KBM-7 (cell line): ENCODE data around the gene SORCS2.

Experiments used
- DNase-seq: peaks from one replicate; pipeline ENCODE4 v3.0.0-alpha.2; 2015
- in situ Hi-C: fragments of 300-500 bp; cut with MboI; formaldehyde crosslinking; loops from 2 replicates; pipeline ENCODE4 v1.14.3; 2020; ENCODE audit warnings: low sequenced_read_pairs, low pct_unique_long_range_greater_than_20kb, mixed read lengths

The SORCS2 gene

GRCh38 chr4:7338059-7338452 is 145.7 kb downstream of the SORCS2 start:
- DNase-seq, result no peak
- in situ Hi-C loops, result no loop called here

- DNase-seq, result no peak
- in situ Hi-C loops, result no loop called here
These were observed 146.7 kb downstream of the SORCS2 start for GRCh38 chr4:7338876-7339623.

- in situ Hi-C loops, result no loop called here
- DNase-seq, result no peak
These were observed 147.6 kb downstream of the SORCS2 start for GRCh38 chr4:7339751-7340552.

GRCh38 chr4:7340553-7341433 is 148.5 kb downstream of the SORCS2 start:
- in situ Hi-C loops, result no loop called here
- DNase-seq, result no peak

- in situ Hi-C loops, result no loop called here
- DNase-seq, result no peak
These were observed 149.3 kb downstream of the SORCS2 start for GRCh38 chr4:7341491-7342222.

GRCh38 chr4:7342223-7343080 is 150.1 kb downstream of the SORCS2 start:
- DNase-seq, result no peak
- in situ Hi-C loops, result no loop called here

GRCh38 chr4:7343081-7343655 is 150.8 kb downstream of the SORCS2 start:
- in situ Hi-C loops, result no loop called here
- no peak for DNase-seq

- no peak for DNase-seq
- in situ Hi-C loops, result no loop called here
These were observed 151.6 kb downstream of the SORCS2 start for GRCh38 chr4:7343950-7344349.

GRCh38 chr4:7344636-7345155 is 152.4 kb downstream of the SORCS2 start:
- no peak for DNase-seq

GRCh38 chr4:7347981-7348380 is 155.6 kb downstream of the SORCS2 start:
- in situ Hi-C loops, result no loop called here
- no peak for DNase-seq

More at GRCh38 chr4:7344636-7345155, 152.4 kb downstream of the SORCS2 start:
- in situ Hi-C loops, result no loop called here

- in situ Hi-C loops, result no loop called here
- DNase-seq, result no peak
These were observed 156.9 kb downstream of the SORCS2 start for GRCh38 chr4:7348946-7349900.

GRCh38 chr4:7350396-7350795 is 158.1 kb downstream of the SORCS2 start:
- DNase-seq, result no peak
- in situ Hi-C loops, result no loop called here

GRCh38 chr4:7351014-7351413 is 158.7 kb downstream of the SORCS2 start:
- in situ Hi-C loops, result no loop called here
- no peak for DNase-seq

- in situ Hi-C loops, result no loop called here
- DNase-seq, result no peak
These were observed 160.1 kb downstream of the SORCS2 start for GRCh38 chr4:7352486-7352885.

- no peak for DNase-seq
- in situ Hi-C loops, result no loop called here
These were observed 160.9 kb downstream of the SORCS2 start for GRCh38 chr4:7353046-7353790.
